ENCODE measurements around the gene USP48. TPM values are rescaled to one million over a fixed set of nuclear protein-coding genes. Genes with fewer than 3 reads are reported as not detected.
"Not testable (repeated sequence)": the region's sequence is repeated elsewhere in the genome, so short reads cannot be mapped to it uniquely, and the experiment has no call there.

USP48 gene
- total RNA-seq, 1 experiment from 2014 or later = 49.1 TPM

DNA sequence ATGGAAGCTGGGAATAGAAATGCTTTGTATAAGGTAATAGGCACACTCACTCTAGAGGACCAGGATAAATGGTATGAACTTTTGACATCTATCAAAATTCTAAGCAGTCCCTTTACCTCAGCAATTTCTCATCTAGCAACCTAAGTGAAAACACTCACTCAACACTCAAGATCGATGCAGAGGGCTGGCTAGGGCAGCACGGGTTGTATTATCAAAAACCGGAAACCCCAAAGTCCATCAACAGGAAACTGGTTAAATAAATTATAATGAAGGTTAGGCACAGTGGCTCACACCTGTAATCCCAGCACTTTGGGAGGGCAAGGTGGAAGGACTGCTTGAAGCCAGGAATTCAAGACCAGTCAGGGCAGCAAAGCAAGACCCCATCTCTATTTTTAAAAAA lies 9.4 kb downstream of the USP48 start:
- no peak for DNase-seq

GRCh38 chr1:21771672-21772071 lies 11.3 kb downstream of the USP48 start:
- H3K4me1 ChIP-seq; DNase-seq; H3K9me3 Mint-ChIP-seq (ENCODE audit: unreplicated experiment); H3K27me3 ChIP-seq (replicated peaks; ENCODE audit: control insufficient read depth, insufficient read depth, low read length); H3K4me3 Mint-ChIP-seq (ENCODE audit: unreplicated experiment); intact Hi-C loops (cut with micrococcal nuclease; ENCODE audit: unreplicated experiment); H3K4me3 ChIP-seq (ENCODE audit: low read depth, low read length); H3K4me1 Mint-ChIP-seq (ENCODE audit: low read depth, unreplicated experiment); BruUV-seq (replicated peaks); H3K27me3 Mint-ChIP-seq (ENCODE audit: insufficient read depth, unreplicated experiment); CTCF ChIA-PET; H3K36me3 Mint-ChIP-seq (ENCODE audit: insufficient read depth, unreplicated experiment); H3K36me3 ChIP-seq (ENCODE audit: control insufficient read depth, insufficient read depth, low read length); H3K9me3 ChIP-seq; POLR2A ChIA-PET; H3K27ac Mint-ChIP-seq (ENCODE audit: unreplicated experiment): not testable (repeated sequence)

More for the DNA sequence above, 9.4 kb downstream of the USP48 start:
- no peak overlapping the region for H3K4me3 Mint-ChIP-seq (ENCODE audit: unreplicated experiment)
- Histone ChIP-seq H3K9me3 (no peaks in the 10 kb centered on the region), H3K4me3 (ENCODE audit: low read depth, low read length) (no peak overlapping the region), H3K4me1 (peaks cover 6% of the 10 kb centered on the region; the same call in 1 of the 2 replicates), H3K36me3 (ENCODE audit: control insufficient read depth, insufficient read depth, low read length) (no peaks in the 10 kb centered on the region), H3K27me3 (replicated peaks; ENCODE audit: control insufficient read depth, insufficient read depth, low read length) (no peaks in the 10 kb centered on the region)
- H3K27ac Mint-ChIP-seq (ENCODE audit: unreplicated experiment) = no peak overlapping the region
- peaks cover 7% of the 10 kb centered on the region for H3K36me3 Mint-ChIP-seq (ENCODE audit: insufficient read depth, unreplicated experiment)
- ChIA-PET CTCF (no interaction called here), POLR2A (no interaction called here)
- BruUV-seq (replicated peaks) = no TSS peak
- TF ChIP-seq, protein P1, sequence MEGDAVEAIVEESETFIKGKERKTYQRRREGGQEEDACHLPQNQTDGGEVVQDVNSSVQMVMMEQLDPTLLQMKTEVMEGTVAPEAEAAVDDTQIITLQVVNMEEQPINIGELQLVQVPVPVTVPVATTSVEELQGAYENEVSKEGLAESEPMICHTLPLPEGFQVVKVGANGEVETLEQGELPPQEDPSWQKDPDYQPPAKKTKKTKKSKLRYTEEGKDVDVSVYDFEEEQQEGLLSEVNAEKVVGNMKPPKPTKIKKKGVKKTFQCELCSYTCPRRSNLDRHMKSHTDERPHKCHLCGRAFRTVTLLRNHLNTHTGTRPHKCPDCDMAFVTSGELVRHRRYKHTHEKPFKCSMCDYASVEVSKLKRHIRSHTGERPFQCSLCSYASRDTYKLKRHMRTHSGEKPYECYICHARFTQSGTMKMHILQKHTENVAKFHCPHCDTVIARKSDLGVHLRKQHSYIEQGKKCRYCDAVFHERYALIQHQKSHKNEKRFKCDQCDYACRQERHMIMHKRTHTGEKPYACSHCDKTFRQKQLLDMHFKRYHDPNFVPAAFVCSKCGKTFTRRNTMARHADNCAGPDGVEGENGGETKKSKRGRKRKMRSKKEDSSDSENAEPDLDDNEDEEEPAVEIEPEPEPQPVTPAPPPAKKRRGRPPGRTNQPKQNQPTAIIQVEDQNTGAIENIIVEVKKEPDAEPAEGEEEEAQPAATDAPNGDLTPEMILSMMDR (IDR thresholded peaks at IDR 0.05; ENCODE audit: insufficient read depth in 1 of 2, low read depth in 1 of 2, low read length in 1 of 2, severe bottlenecking in 1 of 2, unreplicated experiment in 1 of 2) = no peak
- no peaks in the 10 kb centered on the region for H3K9me3 Mint-ChIP-seq (ENCODE audit: unreplicated experiment)
- no peaks in the 10 kb centered on the region for H3K27me3 Mint-ChIP-seq (ENCODE audit: insufficient read depth, unreplicated experiment)
- intact Hi-C loops (cut with micrococcal nuclease; ENCODE audit: unreplicated experiment) = no loop called here
- peaks cover 6% of the 10 kb centered on the region for H3K4me1 Mint-ChIP-seq (ENCODE audit: low read depth, unreplicated experiment)

DNA sequence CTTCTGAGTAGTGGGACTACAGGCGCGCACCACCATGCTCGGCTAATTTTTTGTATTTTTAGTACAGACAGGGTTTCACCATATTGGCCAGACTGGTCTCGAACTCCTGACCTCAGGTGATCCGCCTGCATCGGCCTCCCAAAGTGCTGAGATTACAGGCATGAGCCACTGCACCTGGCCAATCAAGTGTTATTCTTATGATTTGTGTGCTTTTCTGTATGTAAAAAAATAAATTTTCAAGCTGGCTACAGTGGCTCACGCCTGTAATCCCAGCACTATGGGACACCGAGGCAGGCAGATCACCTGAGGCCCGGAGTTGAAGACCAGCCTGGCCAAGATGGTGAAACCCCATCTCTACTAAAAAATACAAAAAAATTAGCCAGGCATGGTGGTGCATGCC lies 12.3 kb downstream of the USP48 start:
- H3K36me3 Mint-ChIP-seq (ENCODE audit: insufficient read depth, unreplicated experiment); H3K27me3 ChIP-seq (replicated peaks; ENCODE audit: control insufficient read depth, insufficient read depth, low read length); H3K9me3 Mint-ChIP-seq (ENCODE audit: unreplicated experiment); CTCF ChIA-PET; H3K27me3 Mint-ChIP-seq (ENCODE audit: insufficient read depth, unreplicated experiment); H3K36me3 ChIP-seq (ENCODE audit: control insufficient read depth, insufficient read depth, low read length); intact Hi-C loops (cut with micrococcal nuclease; ENCODE audit: unreplicated experiment); H3K27ac Mint-ChIP-seq (ENCODE audit: unreplicated experiment); H3K9me3 ChIP-seq; BruUV-seq (replicated peaks); DNase-seq; H3K4me3 ChIP-seq (ENCODE audit: low read depth, low read length); POLR2A ChIA-PET; H3K4me1 Mint-ChIP-seq (ENCODE audit: low read depth, unreplicated experiment); H3K4me3 Mint-ChIP-seq (ENCODE audit: unreplicated experiment); H3K4me1 ChIP-seq: not testable (repeated sequence)

DNA sequence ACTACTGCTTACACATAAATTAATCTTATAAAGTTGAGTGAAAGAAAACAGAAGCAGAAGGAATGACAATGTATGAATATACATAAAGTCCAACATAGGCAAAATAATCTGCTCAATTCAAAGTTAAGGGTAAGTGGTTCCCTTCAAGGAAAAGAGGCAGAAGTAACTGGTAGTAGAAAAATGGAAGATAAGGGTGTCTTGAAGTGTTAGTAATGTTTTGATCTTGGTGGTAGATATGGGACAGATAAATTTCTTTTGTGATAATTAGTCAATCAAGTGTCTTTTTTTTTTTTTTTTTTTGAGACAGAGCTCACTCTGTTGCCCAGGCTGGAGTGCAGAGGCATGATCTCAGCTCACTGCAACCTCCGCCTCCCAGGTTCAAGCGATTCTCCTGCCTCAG lies 12.7 kb downstream of the USP48 start:
- Histone ChIP-seq H3K4me3 (ENCODE audit: low read depth, low read length) (no peak overlapping the region), H3K36me3 (ENCODE audit: control insufficient read depth, insufficient read depth, low read length) (no peaks in the 10 kb centered on the region), H3K4me1 (no peaks in the 10 kb centered on the region), H3K27me3 (replicated peaks; ENCODE audit: control insufficient read depth, insufficient read depth, low read length) (no peaks in the 10 kb centered on the region), H3K9me3 (no peaks in the 10 kb centered on the region)
- no peak overlapping the region for H3K27ac Mint-ChIP-seq (ENCODE audit: unreplicated experiment)
- H3K27me3 Mint-ChIP-seq (ENCODE audit: insufficient read depth, unreplicated experiment) = no peaks in the 10 kb centered on the region
- H3K4me3 Mint-ChIP-seq (ENCODE audit: unreplicated experiment) = no peak overlapping the region
- no TSS peak for BruUV-seq (replicated peaks)
- CTCF ChIA-PET = no interaction called here
- intact Hi-C loops (cut with micrococcal nuclease; ENCODE audit: unreplicated experiment) = no loop called here
- peaks cover 7% of the 10 kb centered on the region for H3K36me3 Mint-ChIP-seq (ENCODE audit: insufficient read depth, unreplicated experiment)
- DNase-seq = no peak
- POLR2A ChIA-PET = no interaction called here
- no peaks in the 10 kb centered on the region for H3K4me1 Mint-ChIP-seq (ENCODE audit: low read depth, unreplicated experiment)
- no peaks in the 10 kb centered on the region for H3K9me3 Mint-ChIP-seq (ENCODE audit: unreplicated experiment)
- TF ChIP-seq, protein P1 (IDR thresholded peaks at IDR 0.05; ENCODE audit: insufficient read depth in 1 of 2, low read depth in 1 of 2, low read length in 1 of 2, severe bottlenecking in 1 of 2, unreplicated experiment in 1 of 2) = no peak

DNA sequence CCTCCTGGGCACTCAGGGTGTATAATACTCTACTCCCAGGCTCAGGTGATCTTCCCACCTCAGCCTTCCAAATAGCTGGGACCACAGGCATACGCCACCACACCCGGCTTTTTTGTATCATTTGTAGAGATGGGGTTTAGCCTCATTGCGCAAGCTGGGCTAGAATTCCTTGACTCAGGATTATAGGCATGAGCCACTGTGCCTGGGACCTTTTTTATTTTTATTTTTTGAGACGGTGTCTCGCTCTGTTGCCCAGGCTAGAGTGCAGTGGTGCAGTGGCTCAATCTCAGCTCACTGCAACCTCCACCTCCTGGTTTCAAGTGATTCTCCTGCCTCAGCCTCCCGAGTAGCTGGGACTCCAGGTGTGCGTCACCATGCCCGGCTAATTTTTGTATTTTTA lies 15.8 kb downstream of the USP48 start:
- H3K4me1 Mint-ChIP-seq (ENCODE audit: low read depth, unreplicated experiment); POLR2A ChIA-PET; H3K4me1 ChIP-seq; DNase-seq; H3K9me3 ChIP-seq; BruUV-seq (replicated peaks); CTCF ChIA-PET; H3K27ac Mint-ChIP-seq (ENCODE audit: unreplicated experiment); H3K36me3 Mint-ChIP-seq (ENCODE audit: insufficient read depth, unreplicated experiment); intact Hi-C loops (cut with micrococcal nuclease; ENCODE audit: unreplicated experiment); H3K4me3 ChIP-seq (ENCODE audit: low read depth, low read length); H3K27me3 ChIP-seq (replicated peaks; ENCODE audit: control insufficient read depth, insufficient read depth, low read length); H3K9me3 Mint-ChIP-seq (ENCODE audit: unreplicated experiment); H3K27me3 Mint-ChIP-seq (ENCODE audit: insufficient read depth, unreplicated experiment); H3K4me3 Mint-ChIP-seq (ENCODE audit: unreplicated experiment); H3K36me3 ChIP-seq (ENCODE audit: control insufficient read depth, insufficient read depth, low read length): not testable (repeated sequence)

All from Caco-2 (cell line).